HepG2 (cell line): ENCODE data around the gene ATP2B2. TPM values are rescaled to one million over a fixed set of nuclear protein-coding genes. Genes with fewer than 3 reads are reported as not detected.

ENCODE experiments used
- ATAC-seq: fragments of 200-7000 bp; cut with Tn5 transposase; 3 replicates; pipeline ENCODE4 v1.9.1; 2020; ENCODE audit warnings: mild to moderate bottlenecking, moderate library complexity
- BruUV-seq: library from RNA; stranded (reverse); fragments of 400-500 nt; replicated peaks from 2 replicates; lab custom pipeline; 2021; lab: Mats Ljungman, UMichigan
- CTCF ChIA-PET: fragments of 300-600 bp; formaldehyde crosslinking; extraction: SDS; loops from one replicate; lab custom pipeline; 2021; ENCODE audit warnings: low total read pairs, inconsistent platforms, low intra/inter-chr PET ratio; lab: Yijun Ruan, JAX
- POLR2A ChIA-PET: fragments of 350-600 bp; sonication (Branson Sonifier 250); formaldehyde crosslinking; loops from one replicate; lab custom pipeline; 2020; ENCODE audit warnings: antibody characterized with exemption, inconsistent platforms; lab: Yijun Ruan, JAX
- DNase-seq: peaks from one replicate; pipeline ENCODE4 v3.0.0-alpha.2; 2015; ENCODE audit warnings: low spot score
- FAIRE-seq: peaks from 3 replicates; lab custom pipeline; 2011; peaks lifted over from hg19 to GRCh38; lab: Jason Lieb, UNC
- H2AFZ ChIP-seq: one replicate; pipeline ENCODE4 v1.6.1; 2011; ENCODE audit warnings: low read length, inconsistent platforms
- H3K27ac ChIP-seq: fragments of 300-600 bp; 3 replicates; pipeline ENCODE4 v1.8.0; 2011; ENCODE audit warnings: mixed run types, mild to moderate bottlenecking, mixed read lengths, low read length, inconsistent platforms; ENCODE audit not compliant: insufficient read depth; ENCODE audit errors: extremely low read length
- H3K27me3 ChIP-seq, 2 experiments: fragments of 200-600 bp in 1 of 2; 2 replicates in 1 of 2; 3 replicates in 1 of 2; pipeline versions ENCODE4 v1.6.0 to v1.8.0; 2011; ENCODE audit warnings: low read length in 2 of 2, mild to moderate bottlenecking in 2 of 2, moderate library complexity in 2 of 2, inconsistent platforms in 1 of 2; ENCODE audit not compliant: insufficient read depth in 2 of 2, control insufficient read depth in 1 of 2
- H3K36me3 ChIP-seq, 2 experiments: fragments of 200-600 bp in 1 of 2; replicated peaks in 1 of 2; 2 replicates in 1 of 2; 3 replicates in 1 of 2; pipeline versions ENCODE4 v1.5.1 to v1.8.0; 2011; ENCODE audit warnings: low read length in 2 of 2, inconsistent platforms in 1 of 2; ENCODE audit not compliant: insufficient read depth in 2 of 2, control insufficient read depth in 1 of 2
- H3K4me1 ChIP-seq: 2 replicates; pipeline ENCODE4 v1.5.1; 2012; ENCODE audit warnings: low read length, inconsistent platforms; ENCODE audit not compliant: insufficient read depth
- H3K4me2 ChIP-seq: 2 replicates; pipeline ENCODE4 v1.6.0; 2011; ENCODE audit warnings: low read depth, low read length, inconsistent platforms
- H3K4me3 ChIP-seq, 3 experiments: fragments of 200-600 bp in 1 of 3; sonication (generic), shearing (Covaris generic) in 1 of 3; replicated peaks in 1 of 3; 2 replicates each; pipeline ENCODE4 v1.5.1; 2011 to 2016; ENCODE audit warnings: low read length in 3 of 3, inconsistent platforms in 2 of 3, low read depth in 2 of 3, mild to moderate bottlenecking in 2 of 3, control low read depth in 1 of 3, mixed read lengths in 1 of 3; ENCODE audit not compliant: insufficient read depth in 1 of 3
- H3K79me2 ChIP-seq: one replicate; pipeline ENCODE4 v1.6.1; 2011; ENCODE audit warnings: low read length, inconsistent platforms; ENCODE audit not compliant: insufficient read depth
- H3K9ac ChIP-seq: 2 replicates; pipeline ENCODE4 v1.6.0; 2011; ENCODE audit warnings: mild to moderate bottlenecking, low read depth, low read length, inconsistent platforms; ENCODE audit not compliant: insufficient read depth
- H3K9me3 ChIP-seq: 2 replicates; pipeline ENCODE4 v1.5.1; 2012; ENCODE audit warnings: mild to moderate bottlenecking, low read length
- H4K20me1 ChIP-seq: 2 replicates; pipeline ENCODE4 v1.6.0; 2011; ENCODE audit warnings: inconsistent platforms, mild to moderate bottlenecking, low read length, moderate library complexity; ENCODE audit not compliant: insufficient read depth
- HES4 ChIP-seq: sonication (generic); formaldehyde crosslinking; IDR thresholded peaks from 2 replicates; pipeline ENCODE4 v1.9.0; 2021; ENCODE audit warnings: mild to moderate bottlenecking, missing genetic modification reagents, borderline replicate concordance
- ISL2 ChIP-seq: sonication (generic); formaldehyde crosslinking; IDR thresholded peaks from 2 replicates; pipeline ENCODE4 v1.5.0; 2020; ENCODE audit warnings: missing genetic modification reagents
- MYC ChIP-seq: sonication (generic); formaldehyde crosslinking; IDR thresholded peaks from 2 replicates; pipeline ENCODE4 v1.9.0; 2021; ENCODE audit warnings: missing genetic modification reagents, borderline replicate concordance
- NFKB2 ChIP-seq: sonication (generic); formaldehyde crosslinking; IDR thresholded peaks from 2 replicates; pipeline ENCODE4 v1.4.0; 2020; ENCODE audit warnings: missing genetic modification reagents, borderline replicate concordance
- NFKBIZ ChIP-seq: IDR thresholded peaks from 2 replicates; pipeline ENCODE4 v1.6.1; 2018; ENCODE audit warnings: missing genetic modification reagents, missing compliant biosample characterization
- PRDM4 ChIP-seq: sonication (generic); formaldehyde crosslinking; IDR thresholded peaks from 2 replicates; pipeline ENCODE4 v1.9.0; 2021; ENCODE audit warnings: missing genetic modification reagents, borderline replicate concordance
- TCF7L2 ChIP-seq: IDR thresholded peaks from 2 replicates; pipeline ENCODE4 v1.6.1; 2011; ENCODE audit warnings: mild to moderate bottlenecking, low read depth, low read length, moderate library complexity
- YEATS4 ChIP-seq: sonication (generic); formaldehyde crosslinking; IDR thresholded peaks from 2 replicates; pipeline ENCODE4 v1.4.0; 2020; ENCODE audit warnings: missing genetic modification reagents, borderline replicate concordance
- ZBTB7B ChIP-seq: sonication (generic); formaldehyde crosslinking; IDR thresholded peaks from 2 replicates; pipeline ENCODE4 v1.4.0; 2020; ENCODE audit warnings: missing genetic modification reagents
- ZFP36L1 ChIP-seq: sonication (generic); formaldehyde crosslinking; IDR thresholded peaks from 2 replicates; pipeline ENCODE4 v1.8.0; 2022; ENCODE audit warnings: mild to moderate bottlenecking, missing genetic modification reagents, moderate library complexity
- ZSCAN25 ChIP-seq: sonication (generic); formaldehyde crosslinking; IDR thresholded peaks from 2 replicates; pipeline ENCODE4 v1.8.0; 2022; ENCODE audit warnings: mild to moderate bottlenecking, missing genetic modification reagents
- WGBS: methylation state at CpG from one replicate; pipeline ENCODE4 v1.1.6; 2017; ENCODE audit warnings: low lambda C conversion rate; 5-methylcytosine and 5-hydroxymethylcytosine counted together
- in situ Hi-C: cut with HindIII; loops from 2 replicates; pipeline ENCODE4 v1.10.0; 2017; ENCODE audit warnings: low pct_unique_long_range_greater_than_20kb; ENCODE audit not compliant: extremely low pct_ligation_motif_present
- intact Hi-C: fragments of 100-400 bp; cut with micrococcal nuclease; formaldehyde crosslinking; loops from one replicate; pipeline ENCODE4 v1.10.0; 2022; ENCODE audit not compliant: unreplicated experiment
- polyA plus RNA-seq, 8 experiments: library from polyadenylated mRNA; depleted of rRNA in 3 of 8; stranded (reverse) in 7 of 8; unstranded in 1 of 8; fragments of >200 nt; fragmentation: Illumina TruSeq in 4 of 8; extraction: Trizol in 4 of 8; gene quantifications; 2 replicates each; pipeline versions ENCODE4 v1.2.1 to v1.2.3, GENCODE V29; 2011 to 2016; ENCODE audit warnings: low read depth in 4 of 8, missing spikeins in 1 of 8, mixed read lengths in 1 of 8; ENCODE audit not compliant: insufficient read depth in 1 of 8
- total RNA-seq, 5 experiments: library from RNA; depleted of rRNA; stranded (reverse); fragments of >200 nt; fragmentation: Illumina TruSeq; extraction: Trizol; gene quantifications; 2 replicates each; pipeline ENCODE4 v1.2.3, GENCODE V29; 2016; ENCODE audit warnings: low read depth in 1 of 5
- TF ChIP-seq, protein P1 (sequence below): sonication (generic); formaldehyde crosslinking; IDR thresholded peaks from 2 replicates; pipeline ENCODE4 v1.4.0; 2020; ENCODE audit warnings: missing genetic modification reagents, borderline replicate concordance
- TF ChIP-seq, protein P2 (sequence below): sonication (generic); formaldehyde crosslinking; IDR thresholded peaks from 2 replicates; pipeline ENCODE4 v1.4.0; 2020; ENCODE audit warnings: missing genetic modification reagents, borderline replicate concordance

Gene ATP2B2
- total and polyA plus RNA-seq, 2 of the 13 experiments (the other 11 are each of a cell fraction or from before 2014, with no cell fraction given) = 1.5 to 2.3 TPM

DNA sequence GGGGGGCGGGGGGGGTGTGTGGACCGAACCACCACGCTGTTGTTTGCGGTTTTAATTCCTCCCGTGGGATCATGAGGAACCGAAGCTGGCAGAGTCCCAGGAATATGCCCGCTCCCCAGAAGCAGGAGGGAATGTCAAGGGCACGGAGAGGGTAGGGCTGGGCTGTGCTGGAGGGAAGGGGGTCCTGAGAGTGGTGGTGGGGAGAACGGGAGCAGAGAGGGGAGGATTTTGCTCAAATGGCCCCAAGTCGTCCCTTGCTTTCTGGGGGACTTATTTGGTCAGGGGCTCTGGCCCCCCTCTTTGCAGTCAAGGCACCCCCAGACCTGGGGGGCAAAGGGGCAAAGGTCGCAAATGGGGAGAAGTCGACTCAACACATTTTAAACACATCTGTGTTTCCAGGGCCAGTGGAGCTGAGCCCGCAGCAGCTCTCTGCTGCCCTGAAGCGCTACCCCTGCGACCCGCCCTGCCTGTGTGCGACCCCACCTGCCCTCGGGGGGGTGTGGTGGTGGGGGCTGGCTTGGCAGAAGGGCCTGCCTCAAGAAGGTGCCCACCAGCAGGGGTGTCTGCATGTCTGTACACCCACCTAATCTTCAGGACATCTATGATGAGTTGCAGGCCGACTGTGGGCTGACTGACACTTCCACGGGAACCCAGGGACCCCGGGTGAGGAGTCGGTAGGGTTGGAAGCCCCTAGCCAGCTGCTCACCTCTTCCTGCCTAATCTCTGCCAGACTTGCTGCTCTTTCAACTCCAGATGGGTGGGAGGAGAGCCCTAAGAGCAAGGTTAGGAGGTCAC is 602 bp upstream of the ATP2B2 start:
- Histone ChIP-seq H3K4me2 (peak overlapping the region; percentile 70), H3K4me1 (peaks cover 95% of the 10 kb centered on the region), H3K4me3 (peak overlapping the region; percentile 15 to 62 (median 62); a peak in 5 of 6 replicates), H2AFZ (no peak overlapping the region), H4K20me1 (no peaks in the 10 kb centered on the region), H3K79me2 (no peaks in the 10 kb centered on the region), H3K27me3 (peaks cover 0 to 23% of the 10 kb centered on the region in 2 experiments; a peak in 2 of 5 replicates), H3K9me3 (no peaks in the 10 kb centered on the region), H3K27ac (peak overlapping the region; percentile 47), H3K36me3 (no peaks in the 10 kb centered on the region), H3K9ac (peak overlapping the region; percentile 44; the same call in 1 of the 2 replicates)
- FAIRE-seq (no peak), DNase-seq (no peak), ATAC-seq (no peak)
- POLR2A ChIA-PET = interaction anchor here (0.9 kb wide), 1 partner anchor 10 kb away, joined by 3 read pairs; no protein-coding TSS in a partner anchor
- CTCF ChIA-PET = no interaction called here
- WGBS = 4% methylated on average over 15 of the region's 22 CpGs
- in situ Hi-C loops = no loop called here
- intact Hi-C loops = no loop called here
- BruUV-seq = no TSS peak
- TF ChIP-seq TCF7L2 (no peak), ZFP36L1 (CRISPR knock-in tag) (no peak), NFKBIZ (no peak), PRDM4 (no peak), YEATS4 (CRISPR knock-in tag) (0 out of 2 replicates have a peak, but pooled peaks have one; percentile 10), HES4 (CRISPR knock-in tag) (0 out of 2 replicates have a peak, but pooled peaks have one; percentile 11), ISL2 (CRISPR knock-in tag) (no peak), ZBTB7B (CRISPR knock-in tag) (peak; percentile 36; the same call in 1 of the 2 replicates), ZSCAN25 (CRISPR knock-in tag) (peak; percentile 65; the same call in 1 of the 2 replicates), MYC (CRISPR knock-in tag) (0 out of 2 replicates have a peak, but pooled peaks have one; percentile 19), NFKB2 (CRISPR knock-in tag) (0 out of 2 replicates have a peak, but pooled peaks have one; percentile 33)
- TF ChIP-seq, protein P1, sequence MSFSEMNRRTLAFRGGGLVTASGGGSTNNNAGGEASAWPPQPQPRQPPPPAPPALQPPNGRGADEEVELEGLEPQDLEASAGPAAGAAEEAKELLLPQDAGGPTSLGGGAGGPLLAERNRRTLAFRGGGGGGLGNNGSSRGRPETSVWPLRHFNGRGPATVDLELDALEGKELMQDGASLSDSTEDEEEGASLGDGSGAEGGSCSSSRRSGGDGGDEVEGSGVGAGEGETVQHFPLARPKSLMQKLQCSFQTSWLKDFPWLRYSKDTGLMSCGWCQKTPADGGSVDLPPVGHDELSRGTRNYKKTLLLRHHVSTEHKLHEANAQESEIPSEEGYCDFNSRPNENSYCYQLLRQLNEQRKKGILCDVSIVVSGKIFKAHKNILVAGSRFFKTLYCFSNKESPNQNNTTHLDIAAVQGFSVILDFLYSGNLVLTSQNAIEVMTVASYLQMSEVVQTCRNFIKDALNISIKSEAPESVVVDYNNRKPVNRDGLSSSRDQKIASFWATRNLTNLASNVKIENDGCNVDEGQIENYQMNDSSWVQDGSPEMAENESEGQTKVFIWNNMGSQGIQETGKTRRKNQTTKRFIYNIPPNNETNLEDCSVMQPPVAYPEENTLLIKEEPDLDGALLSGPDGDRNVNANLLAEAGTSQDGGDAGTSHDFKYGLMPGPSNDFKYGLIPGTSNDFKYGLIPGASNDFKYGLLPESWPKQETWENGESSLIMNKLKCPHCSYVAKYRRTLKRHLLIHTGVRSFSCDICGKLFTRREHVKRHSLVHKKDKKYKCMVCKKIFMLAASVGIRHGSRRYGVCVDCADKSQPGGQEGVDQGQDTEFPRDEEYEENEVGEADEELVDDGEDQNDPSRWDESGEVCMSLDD (CRISPR knock-in tag) = peak; percentile 85; the same call in 1 of the 2 replicates
- TF ChIP-seq, protein P2, sequence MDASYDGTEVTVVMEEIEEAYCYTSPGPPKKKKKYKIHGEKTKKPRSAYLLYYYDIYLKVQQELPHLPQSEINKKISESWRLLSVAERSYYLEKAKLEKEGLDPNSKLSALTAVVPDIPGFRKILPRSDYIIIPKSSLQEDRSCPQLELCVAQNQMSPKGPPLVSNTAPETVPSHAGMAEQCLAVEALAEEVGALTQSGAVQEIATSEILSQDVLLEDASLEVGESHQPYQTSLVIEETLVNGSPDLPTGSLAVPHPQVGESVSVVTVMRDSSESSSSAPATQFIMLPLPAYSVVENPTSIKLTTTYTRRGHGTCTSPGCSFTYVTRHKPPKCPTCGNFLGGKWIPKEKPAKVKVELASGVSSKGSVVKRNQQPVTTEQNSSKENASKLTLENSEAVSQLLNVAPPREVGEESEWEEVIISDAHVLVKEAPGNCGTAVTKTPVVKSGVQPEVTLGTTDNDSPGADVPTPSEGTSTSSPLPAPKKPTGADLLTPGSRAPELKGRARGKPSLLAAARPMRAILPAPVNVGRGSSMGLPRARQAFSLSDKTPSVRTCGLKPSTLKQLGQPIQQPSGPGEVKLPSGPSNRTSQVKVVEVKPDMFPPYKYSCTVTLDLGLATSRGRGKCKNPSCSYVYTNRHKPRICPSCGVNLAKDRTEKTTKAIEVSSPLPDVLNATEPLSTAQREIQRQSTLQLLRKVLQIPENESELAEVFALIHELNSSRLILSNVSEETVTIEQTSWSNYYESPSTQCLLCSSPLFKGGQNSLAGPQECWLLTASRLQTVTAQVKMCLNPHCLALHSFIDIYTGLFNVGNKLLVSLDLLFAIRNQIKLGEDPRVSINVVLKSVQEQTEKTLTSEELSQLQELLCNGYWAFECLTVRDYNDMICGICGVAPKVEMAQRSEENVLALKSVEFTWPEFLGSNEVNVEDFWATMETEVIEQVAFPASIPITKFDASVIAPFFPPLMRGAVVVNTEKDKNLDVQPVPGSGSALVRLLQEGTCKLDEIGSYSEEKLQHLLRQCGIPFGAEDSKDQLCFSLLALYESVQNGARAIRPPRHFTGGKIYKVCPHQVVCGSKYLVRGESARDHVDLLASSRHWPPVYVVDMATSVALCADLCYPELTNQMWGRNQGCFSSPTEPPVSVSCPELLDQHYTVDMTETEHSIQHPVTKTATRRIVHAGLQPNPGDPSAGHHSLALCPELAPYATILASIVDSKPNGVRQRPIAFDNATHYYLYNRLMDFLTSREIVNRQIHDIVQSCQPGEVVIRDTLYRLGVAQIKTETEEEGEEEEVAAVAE (CRISPR knock-in tag) = no peak
